Fibroblast of pulmonary artery (primary cell): ENCODE data around the gene ZNF330.

Experiments
- DNase-seq: peaks from one replicate; pipeline ENCODE4 v3.0.0-alpha.2; 2010; ENCODE audit warnings: low read depth
- H3K4me3 ChIP-seq: replicated peaks from 2 replicates; pipeline ENCODE4 v1.5.1; 2011; ENCODE audit warnings: low read depth, mild to moderate bottlenecking, control low read depth, low read length, moderate library complexity
- CTCF ChIP-seq: IDR thresholded peaks from 2 replicates; pipeline ENCODE4 v1.5.1; 2011; ENCODE audit warnings: mild to moderate bottlenecking, control low read depth, low read length, inconsistent platforms; ENCODE audit errors: missing control alignments

ZNF330 gene

DNA sequence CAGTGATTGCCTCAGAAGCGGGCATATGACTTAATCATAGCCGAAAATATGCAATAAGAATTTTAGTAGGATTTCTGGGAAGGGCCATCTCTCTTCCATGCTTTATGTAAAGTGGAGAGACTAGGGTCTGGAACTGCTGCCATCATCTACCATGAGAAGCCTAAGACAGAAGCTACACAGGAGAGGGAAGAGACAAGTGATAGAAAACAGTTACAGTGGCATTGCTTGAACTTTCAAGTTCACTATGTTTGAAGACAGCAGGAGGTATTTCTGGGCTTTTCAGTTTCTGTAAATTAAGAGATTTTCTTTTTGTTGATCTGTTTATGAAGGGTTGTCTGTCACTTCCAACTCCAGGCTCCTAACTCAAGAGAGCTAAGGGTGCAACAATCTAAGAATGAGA is 62.5 kb downstream of the ZNF330 start:
- DNase-seq, result no peak
- TF ChIP-seq CTCF, result no peak
- H3K4me3 ChIP-seq, result no peak overlapping the region

DNA sequence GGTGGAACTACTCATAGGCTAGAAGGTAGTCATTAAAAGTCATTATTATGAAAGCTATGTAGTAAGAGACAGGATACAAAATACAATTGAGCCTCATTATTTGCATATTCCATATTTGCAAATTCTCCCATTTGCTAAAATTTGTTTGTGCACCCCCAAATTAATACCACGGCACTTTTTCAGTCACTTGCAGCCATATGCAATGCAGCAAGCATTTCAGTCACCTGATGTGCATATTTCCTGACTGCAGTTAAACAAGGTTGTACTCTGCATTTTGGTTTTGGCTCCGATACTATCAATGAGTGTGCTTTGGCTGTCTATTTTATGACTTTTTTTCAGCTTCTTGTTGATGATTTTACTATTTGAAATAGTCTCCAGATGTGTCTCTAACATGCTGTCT is 62.9 kb downstream of the ZNF330 start:
- H3K4me3 ChIP-seq, result no peak overlapping the region
- no peak for TF ChIP-seq CTCF
- DNase-seq, result no peak
